Progenitor cell of endocrine pancreas (in vitro differentiated cells): ENCODE measurements around the gene MGAT5. TPM values are rescaled to one million over a fixed set of nuclear protein-coding genes. Genes with fewer than 3 reads are reported as not detected.

Experiments used
- DNase-seq: peaks from one replicate; pipeline ENCODE4 v3.0.0; 2021; ENCODE audit warnings: low spot score; ENCODE audit not compliant: unreplicated experiment
- H3K27ac Mint-ChIP-seq: 2 replicates; pipeline ENCODE4 v1.8.0; 2021; ENCODE audit warnings: mild to moderate bottlenecking, moderate library complexity, mixed read lengths
- H3K27me3 Mint-ChIP-seq: 2 replicates; pipeline ENCODE4 v1.8.0; 2021; ENCODE audit warnings: mixed read lengths
- H3K36me3 Mint-ChIP-seq: 2 replicates; pipeline ENCODE4 v1.8.0; 2022; ENCODE audit warnings: mixed read lengths; ENCODE audit not compliant: insufficient read depth
- H3K4me1 Mint-ChIP-seq: 2 replicates; pipeline ENCODE4 v1.8.0; 2021; ENCODE audit warnings: low read depth, mixed read lengths
- H3K4me3 Mint-ChIP-seq: 2 replicates; pipeline ENCODE4 v1.8.0; 2021; ENCODE audit warnings: low read depth, mild to moderate bottlenecking, moderate library complexity, mixed read lengths
- H3K9me3 Mint-ChIP-seq: 2 replicates; pipeline ENCODE4 v1.8.0; 2021; ENCODE audit warnings: low read depth, mixed read lengths
- CTCF ChIP-seq: fragments of 200-600 bp; sonication (generic); IDR thresholded peaks from one replicate; pipeline ENCODE4 v1.5.0; 2021; ENCODE audit warnings: antibody characterized with exemption, mild to moderate bottlenecking; ENCODE audit not compliant: unreplicated experiment
- total RNA-seq: library from RNA; stranded (reverse); gene quantifications from 2 replicates; pipeline ENCODE4 v1.2.1, GENCODE V29; 2021

Gene MGAT5
- total RNA-seq, 1 donor from 2014 or later, result 110 TPM

DNA sequence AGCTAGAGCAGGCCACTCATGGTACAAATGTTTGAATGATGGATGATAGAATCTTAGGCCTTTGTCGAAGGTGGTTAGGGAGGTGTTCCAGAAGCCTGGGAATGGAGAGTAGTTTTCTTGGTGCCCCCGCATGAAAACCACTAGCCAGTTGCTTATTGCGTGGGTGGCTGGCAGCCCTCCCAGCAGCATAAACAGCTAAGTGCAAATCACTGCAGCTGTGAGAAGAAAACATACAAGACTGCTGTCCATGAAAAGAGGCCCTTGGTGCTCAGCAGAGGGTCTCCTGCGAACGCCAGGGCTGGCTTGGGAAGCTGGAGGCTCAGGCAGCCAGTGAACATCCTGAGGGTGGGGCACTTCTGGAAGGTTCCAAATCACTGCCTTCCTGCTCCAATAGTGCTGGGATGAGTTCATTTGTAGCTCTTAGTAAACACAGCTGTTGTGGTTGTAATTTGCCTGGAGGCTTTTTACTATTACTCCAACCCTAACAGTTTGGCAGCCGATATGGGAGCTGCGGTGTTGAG lies 118.8 kb downstream of the MGAT5 start:
- DNase-seq, result no peak
- peaks cover 7% of the 10 kb centered on the region for H3K36me3 Mint-ChIP-seq
- no peak overlapping the region for H3K4me3 Mint-ChIP-seq
- H3K27ac Mint-ChIP-seq, result no peak overlapping the region
- no peaks in the 10 kb centered on the region for H3K9me3 Mint-ChIP-seq
- peaks cover 6% of the 10 kb centered on the region for H3K4me1 Mint-ChIP-seq
- no peaks in the 10 kb centered on the region for H3K27me3 Mint-ChIP-seq
- no peak for TF ChIP-seq CTCF

GRCh38 chr2:134375935-134376334 lies 122.1 kb downstream of the MGAT5 start:
- H3K4me1 Mint-ChIP-seq, result no peaks in the 10 kb centered on the region
- H3K27ac Mint-ChIP-seq, result no peak overlapping the region
- no peaks in the 10 kb centered on the region for H3K9me3 Mint-ChIP-seq
- peak; percentile 24 for TF ChIP-seq CTCF
- H3K4me3 Mint-ChIP-seq, result no peak overlapping the region
- no peak for DNase-seq
- no peaks in the 10 kb centered on the region for H3K27me3 Mint-ChIP-seq
- peaks cover 6% of the 10 kb centered on the region for H3K36me3 Mint-ChIP-seq

DNA sequence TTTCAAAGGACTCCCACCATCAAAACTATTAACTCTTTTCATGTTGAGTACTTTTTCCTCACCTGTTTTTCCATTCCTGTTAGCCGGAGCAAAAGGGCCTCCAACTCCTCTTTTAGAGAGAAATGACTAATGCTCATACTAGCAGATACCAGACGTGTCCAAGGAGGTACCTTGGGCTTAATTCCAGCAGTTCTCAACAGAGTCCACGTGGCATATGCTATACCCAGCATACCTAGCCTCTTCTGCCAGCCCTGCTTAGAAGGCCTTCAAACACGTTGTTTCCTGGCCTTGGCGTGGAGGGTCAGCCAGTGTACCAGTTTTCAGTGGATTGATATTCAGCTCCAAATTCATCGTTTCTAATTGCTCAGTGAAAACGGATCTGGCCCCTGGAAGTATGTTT lies 123.9 kb downstream of the MGAT5 start:
- H3K27ac Mint-ChIP-seq, result no peak overlapping the region

GRCh38 chr2:134379293-134379692 lies 125.4 kb downstream of the MGAT5 start:
- H3K36me3 Mint-ChIP-seq, result peaks cover 6% of the 10 kb centered on the region
- H3K9me3 Mint-ChIP-seq, result no peaks in the 10 kb centered on the region
- DNase-seq, result no peak
- H3K4me3 Mint-ChIP-seq, result no peak overlapping the region
- TF ChIP-seq CTCF, result no peak
- H3K27ac Mint-ChIP-seq, result peak overlapping the region; percentile 22
- H3K4me1 Mint-ChIP-seq, result no peaks in the 10 kb centered on the region
- H3K27me3 Mint-ChIP-seq, result no peaks in the 10 kb centered on the region

More for the DNA sequence above, 123.9 kb downstream of the MGAT5 start:
- Mint-ChIP-seq H3K36me3 (peaks cover 5% of the 10 kb centered on the region), H3K4me3 (no peak overlapping the region), H3K27me3 (no peaks in the 10 kb centered on the region), H3K4me1 (no peaks in the 10 kb centered on the region), H3K9me3 (no peaks in the 10 kb centered on the region)
- no peak for TF ChIP-seq CTCF
- DNase-seq, result no peak

- DNase-seq, result no peak
- H3K36me3 Mint-ChIP-seq, result peaks cover 6% of the 10 kb centered on the region
- TF ChIP-seq CTCF, result no peak
- no peak overlapping the region for H3K27ac Mint-ChIP-seq
- H3K9me3 Mint-ChIP-seq, result no peaks in the 10 kb centered on the region
- H3K27me3 Mint-ChIP-seq, result no peaks in the 10 kb centered on the region
- no peak overlapping the region for H3K4me3 Mint-ChIP-seq
- no peaks in the 10 kb centered on the region for H3K4me1 Mint-ChIP-seq
Observed at GRCh38 chr2:134379722-134380121, 125.8 kb downstream of the MGAT5 start.
